IMR-90 (cell line): ENCODE measurements around the gene TCP11.

Experiments
- CTCF ChIP-seq: conservative IDR thresholded peaks from 2 replicates; pipeline ENCODE4 v1.5.1; 2012; ENCODE audit warnings: mild to moderate bottlenecking, low read depth, low read length, improper control_type of control experiment
- MXI1 ChIP-seq: IDR thresholded peaks from 2 replicates; pipeline ENCODE4 v1.6.1; 2012; ENCODE audit warnings: low read depth, mild to moderate bottlenecking, low read length, moderate library complexity, borderline replicate concordance
- POLR2A ChIP-seq: IDR thresholded peaks from 2 replicates; pipeline ENCODE4 v1.6.1; 2012; ENCODE audit warnings: mild to moderate bottlenecking, low read depth, low read length
- SMC3 ChIP-seq: fragments of 150-350 bp; IDR thresholded peaks from 2 replicates; pipeline ENCODE4 v1.6.1; 2016; ENCODE audit warnings: low read depth, mild to moderate bottlenecking, antibody characterized with exemption, low read length, moderate library complexity
- USF2 ChIP-seq: fragments of 150-350 bp; IDR thresholded peaks from 2 replicates; pipeline ENCODE4 v1.6.1; 2017; ENCODE audit warnings: mild to moderate bottlenecking, antibody characterized with exemption, low read length, low read depth

- TF ChIP-seq POLR2A = no peak
- no peak for TF ChIP-seq CTCF
- TF ChIP-seq MXI1 = no peak
- no peak for TF ChIP-seq USF2
- TF ChIP-seq SMC3 = no peak
These were observed 54.3 kb downstream of the TCP11 start for GRCh38 chr6:35086636-35087360.
